Thoracic aorta (tissue), 2 donors: ENCODE data around the gene UNC5B. TPM values are rescaled to one million over a fixed set of nuclear protein-coding genes. Genes with fewer than 3 reads are reported as not detected.

Experiments
- ATAC-seq: fragments of 150-250 bp; one replicate; pipeline ENCODE4 v1.8.0; 2017; ENCODE audit warnings: low read depth; ENCODE audit not compliant: insufficient number of reproducible peaks, low FRiP score
- DNase-seq: peaks from one replicate; pipeline ENCODE4 v3.0.0-alpha.2; 2020; ENCODE audit warnings: low spot score
- H3K27ac ChIP-seq, 2 donors: fragments of 200-600 bp; sonication (generic); 1 replicate in 1 of 2; 2 replicates in 1 of 2; pipeline ENCODE4 v1.5.1; 2016; ENCODE audit warnings: mild to moderate bottlenecking in 2 of 2, moderate library complexity in 2 of 2
- H3K27me3 ChIP-seq: fragments of 200-600 bp; sonication (generic); replicated peaks from 2 replicates; pipeline ENCODE4 v1.6.0; 2016; ENCODE audit warnings: mild to moderate bottlenecking; ENCODE audit not compliant: insufficient read depth
- H3K36me3 ChIP-seq: fragments of 200-600 bp; sonication (generic); one replicate; pipeline ENCODE4 v1.5.1; 2016
- H3K4me1 ChIP-seq, 2 donors: fragments of 200-600 bp; sonication (generic); 1 replicate in 1 of 2; 2 replicates in 1 of 2; pipeline versions ENCODE4 v1.5.1 to v1.6.0; 2016; ENCODE audit warnings: low read depth in 2 of 2, mild to moderate bottlenecking in 1 of 2; ENCODE audit not compliant: control insufficient read depth in 1 of 2
- H3K4me3 ChIP-seq: fragments of 200-600 bp; sonication (generic); 2 replicates; pipeline ENCODE4 v1.5.1; 2016; ENCODE audit warnings: mild to moderate bottlenecking
- H3K9me3 ChIP-seq: fragments of 200-600 bp; sonication (generic); 2 replicates; pipeline ENCODE4 v1.5.1; 2016
- total RNA-seq, 2 donors: library from RNA; depleted of rRNA; stranded (reverse); fragments of >200 nt; gene quantifications; one replicate each; pipeline versions ENCODE4 v1.1.0 to v1.2.3, GENCODE V29; 2016
- TF ChIP-seq, protein P1 (sequence below): fragments of 200-600 bp; sonication (generic); IDR thresholded peaks from one replicate; pipeline ENCODE4 v1.5.1; 2019; ENCODE audit warnings: antibody characterized with exemption

Gene UNC5B
- total RNA-seq, 2 donors from 2014 or later = 18.3 to 24.2 TPM

DNA sequence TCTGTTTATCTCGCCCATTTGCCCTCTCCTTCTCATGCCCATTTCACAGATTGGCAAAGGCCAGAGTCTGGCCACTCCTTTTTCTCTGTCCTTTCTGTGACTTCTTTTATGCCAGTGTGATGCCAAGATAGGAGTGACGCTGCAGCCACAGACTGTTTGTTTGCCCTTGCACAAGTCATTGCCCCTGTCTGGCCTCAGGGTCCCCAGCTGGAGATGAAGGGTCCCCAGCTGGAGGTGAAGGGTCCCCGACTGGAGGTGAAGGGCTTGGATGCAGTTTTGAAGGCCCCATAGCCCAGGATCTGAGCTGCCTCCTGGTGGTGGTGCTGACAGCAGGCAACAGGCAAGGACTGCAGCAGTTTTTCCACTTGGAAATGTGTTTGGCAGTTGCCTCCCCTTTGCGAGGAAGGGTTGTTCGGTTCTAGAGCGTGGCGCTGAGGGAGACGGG, 55.9 kb downstream of the UNC5B start:
- no peaks in the 10 kb centered on the region for H3K9me3 ChIP-seq
- no peak overlapping the region for H3K4me3 ChIP-seq
- H3K36me3 ChIP-seq = no peaks in the 10 kb centered on the region
- TF ChIP-seq, protein P1, sequence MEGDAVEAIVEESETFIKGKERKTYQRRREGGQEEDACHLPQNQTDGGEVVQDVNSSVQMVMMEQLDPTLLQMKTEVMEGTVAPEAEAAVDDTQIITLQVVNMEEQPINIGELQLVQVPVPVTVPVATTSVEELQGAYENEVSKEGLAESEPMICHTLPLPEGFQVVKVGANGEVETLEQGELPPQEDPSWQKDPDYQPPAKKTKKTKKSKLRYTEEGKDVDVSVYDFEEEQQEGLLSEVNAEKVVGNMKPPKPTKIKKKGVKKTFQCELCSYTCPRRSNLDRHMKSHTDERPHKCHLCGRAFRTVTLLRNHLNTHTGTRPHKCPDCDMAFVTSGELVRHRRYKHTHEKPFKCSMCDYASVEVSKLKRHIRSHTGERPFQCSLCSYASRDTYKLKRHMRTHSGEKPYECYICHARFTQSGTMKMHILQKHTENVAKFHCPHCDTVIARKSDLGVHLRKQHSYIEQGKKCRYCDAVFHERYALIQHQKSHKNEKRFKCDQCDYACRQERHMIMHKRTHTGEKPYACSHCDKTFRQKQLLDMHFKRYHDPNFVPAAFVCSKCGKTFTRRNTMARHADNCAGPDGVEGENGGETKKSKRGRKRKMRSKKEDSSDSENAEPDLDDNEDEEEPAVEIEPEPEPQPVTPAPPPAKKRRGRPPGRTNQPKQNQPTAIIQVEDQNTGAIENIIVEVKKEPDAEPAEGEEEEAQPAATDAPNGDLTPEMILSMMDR = peak; percentile 62
- no peak for DNase-seq
- H3K4me1 ChIP-seq = peaks cover 0 to 16% of the 10 kb centered on the region in 2 donors
- no peaks in the 10 kb centered on the region for H3K27me3 ChIP-seq
- ATAC-seq = no peak
- peak overlapping the region; percentile 1 to 6 for H3K27ac ChIP-seq

DNA sequence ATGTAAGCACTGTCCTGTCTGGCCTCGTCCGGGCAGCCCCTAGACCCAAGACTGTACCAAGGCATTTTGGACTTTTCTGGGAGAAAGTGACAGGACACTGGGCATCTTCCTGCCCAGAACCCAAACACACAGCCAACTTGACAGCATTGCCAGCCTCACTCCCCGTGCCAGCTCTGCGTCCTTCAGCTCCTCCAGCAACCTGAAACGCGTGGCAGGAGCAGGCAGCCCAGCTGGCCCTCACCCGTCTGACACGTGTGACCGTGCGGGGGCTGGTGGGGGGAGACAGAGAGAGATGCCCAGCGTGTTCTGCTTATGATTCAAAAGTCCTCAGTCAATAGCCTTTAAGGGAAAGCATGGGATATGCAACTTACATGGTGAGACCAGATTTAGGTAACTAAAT, 56.4 kb downstream of the UNC5B start:
- ATAC-seq = no peak
- TF ChIP-seq, protein P1 = no peak
- no peak for DNase-seq
- peak overlapping the region in 1 of 2 donors; percentile 1 for H3K27ac ChIP-seq
- no peaks in the 10 kb centered on the region for H3K36me3 ChIP-seq
- no peaks in the 10 kb centered on the region for H3K9me3 ChIP-seq
- no peak overlapping the region for H3K4me3 ChIP-seq
- peaks cover 0 to 16% of the 10 kb centered on the region in 2 donors for H3K4me1 ChIP-seq
- no peaks in the 10 kb centered on the region for H3K27me3 ChIP-seq

DNA sequence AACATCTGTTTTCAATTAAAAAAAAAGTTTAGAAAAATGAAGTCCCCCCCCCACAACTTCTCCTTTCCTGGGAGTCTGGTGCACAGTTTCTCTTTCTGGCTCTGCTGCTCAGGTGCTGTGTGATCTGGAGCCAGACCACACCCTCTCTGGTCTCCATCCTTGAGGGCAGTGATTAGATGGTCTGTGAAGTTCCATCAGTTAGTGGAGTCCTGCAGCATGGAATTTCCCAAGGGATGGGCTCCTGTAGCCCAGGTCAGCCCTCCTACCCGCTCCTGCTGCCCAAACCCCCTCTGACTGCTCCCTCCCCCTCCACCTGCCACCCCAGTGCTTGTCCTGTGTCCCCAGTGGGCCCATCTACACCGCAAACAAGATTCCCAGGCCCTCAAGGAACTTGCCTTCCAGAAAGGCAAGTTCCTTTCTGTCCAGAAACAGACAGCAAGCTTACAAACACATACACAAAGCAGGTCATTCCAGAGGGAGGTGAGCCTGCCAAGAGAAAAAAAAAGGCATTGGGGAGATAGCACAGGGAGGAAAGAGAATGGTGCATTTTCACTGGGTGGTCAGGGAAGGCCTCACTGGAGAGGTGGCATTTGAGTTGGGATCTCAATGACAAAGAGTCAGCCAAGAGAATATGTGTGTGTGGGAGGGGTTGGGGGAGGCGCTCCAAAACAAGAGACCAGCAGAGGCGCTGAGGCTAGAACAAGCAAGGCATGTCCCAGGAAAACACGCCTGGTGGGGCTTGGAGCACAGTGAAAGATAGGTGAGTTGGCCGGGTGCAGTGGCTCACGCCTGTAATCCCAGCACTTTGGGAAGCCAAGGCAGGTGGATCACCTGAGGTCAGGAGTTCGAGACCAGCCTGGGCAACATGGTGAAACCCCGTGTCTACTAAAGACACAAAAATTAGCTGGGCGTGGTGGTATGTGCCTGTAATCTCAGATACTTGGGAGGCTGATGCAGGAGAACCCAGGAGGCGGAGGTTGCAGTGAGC, 57.2 kb downstream of the UNC5B start:
- TF ChIP-seq, protein P1 = no peak
- DNase-seq (no peak), ATAC-seq (no peak)
- Histone ChIP-seq H3K4me1 (peaks cover 0 to 16% of the 10 kb centered on the region in 2 donors), H3K27ac (no peak overlapping the region), H3K27me3 (no peaks in the 10 kb centered on the region), H3K9me3 (no peaks in the 10 kb centered on the region), H3K4me3 (no peak overlapping the region), H3K36me3 (no peaks in the 10 kb centered on the region)

DNA sequence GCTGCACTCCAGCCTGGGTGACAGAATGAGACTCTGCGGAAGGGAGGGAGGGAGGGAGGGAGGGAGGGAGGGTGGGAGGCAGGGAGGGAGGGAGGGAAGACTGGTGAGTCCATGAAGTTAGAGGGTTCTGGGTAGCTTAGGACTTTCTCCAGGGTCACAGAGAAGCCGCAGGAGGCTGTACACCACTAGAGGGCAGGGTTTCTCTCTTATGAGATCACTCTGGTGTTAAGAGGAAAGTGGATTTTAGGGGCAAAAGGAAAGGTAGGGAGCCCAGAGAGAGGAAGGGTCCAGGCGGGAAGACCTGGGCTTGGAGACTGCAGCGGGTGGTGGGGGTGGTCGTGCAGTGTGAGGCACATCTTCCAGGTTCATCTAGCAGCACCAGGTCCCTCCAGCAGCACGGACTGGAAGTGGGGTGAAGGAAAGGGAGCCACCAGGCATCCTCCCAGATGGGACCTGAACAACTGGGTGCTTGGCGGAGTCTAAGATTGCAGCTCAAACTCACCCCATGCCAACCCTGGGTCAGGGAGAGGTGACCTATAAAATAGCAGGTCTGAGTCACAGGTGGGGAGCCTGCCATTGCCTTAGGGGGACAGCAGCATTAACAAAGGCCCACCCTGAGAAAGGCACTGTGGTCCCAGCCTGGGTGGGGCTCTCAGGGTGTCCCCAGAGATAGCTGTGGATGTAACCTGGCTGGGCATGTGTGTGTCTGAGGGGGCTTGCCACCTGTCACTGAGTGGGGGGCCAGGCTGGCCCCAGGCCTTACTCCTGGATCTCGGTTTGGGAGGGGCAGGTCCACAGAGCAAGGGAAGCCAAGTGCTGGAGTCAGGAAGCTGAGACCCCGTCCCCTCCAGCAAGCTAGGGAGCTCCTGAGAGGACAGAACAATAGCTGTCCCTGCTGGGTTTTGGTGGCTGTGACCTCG, 58.2 kb downstream of the UNC5B start:
- Histone ChIP-seq H3K4me3 (no peak overlapping the region), H3K36me3 (no peaks in the 10 kb centered on the region), H3K27me3 (no peaks in the 10 kb centered on the region), H3K4me1 (peaks cover 0 to 16% of the 10 kb centered on the region in 2 donors), H3K27ac (no peak overlapping the region), H3K9me3 (no peaks in the 10 kb centered on the region)
- TF ChIP-seq, protein P1 = peak; percentile 64
- no peak for DNase-seq
- ATAC-seq = peak; percentile 57
